HEK293T (cell line): ENCODE results near the gene PCSK5.

ENCODE experiments used
- CTCF ChIA-PET: fragments of 350-600 bp; formaldehyde crosslinking; extraction: SDS; loops from one replicate; lab custom pipeline; 2021; ENCODE audit warnings: antibody characterized with exemption, inconsistent platforms; lab: Yijun Ruan, JAX
- POLR2A ChIA-PET: fragments of 350-600 bp; formaldehyde crosslinking; extraction: SDS; loops from one replicate; lab custom pipeline; 2020; ENCODE audit warnings: antibody characterized with exemption, inconsistent platforms; lab: Yijun Ruan, JAX
- DNase-seq: peaks from one replicate; pipeline ENCODE4 v3.0.0; 2012; ENCODE audit warnings: mixed read lengths; ENCODE audit errors: extremely low spot score
- ARNT ChIP-seq: fragments of 450-650 bp; IDR thresholded peaks from 2 replicates; pipeline ENCODE4 v1.6.1; 2017; ENCODE audit warnings: mild to moderate bottlenecking
- BHLHE40 ChIP-seq: fragments of 450-650 bp; IDR thresholded peaks from 2 replicates; pipeline ENCODE4 v1.6.1; 2016; ENCODE audit warnings: mild to moderate bottlenecking, moderate library complexity, borderline replicate concordance
- CTBP1 ChIP-seq: fragments of 450-650 bp; IDR thresholded peaks from 2 replicates; pipeline ENCODE4 v1.6.1; 2016; ENCODE audit warnings: borderline replicate concordance
- ELF4 ChIP-seq: fragments of 450-650 bp; IDR thresholded peaks from 2 replicates; pipeline ENCODE4 v1.6.1; 2017; ENCODE audit warnings: antibody characterized with exemption
- FOXA1 ChIP-seq: fragments of 450-650 bp; IDR thresholded peaks from 2 replicates; pipeline ENCODE4 v1.6.1; 2016; ENCODE audit warnings: mild to moderate bottlenecking
- FOXK2 ChIP-seq: fragments of 450-650 bp; IDR thresholded peaks from 2 replicates; pipeline ENCODE4 v1.6.1; 2016; ENCODE audit warnings: mild to moderate bottlenecking
- FOXM1 ChIP-seq: fragments of 450-650 bp; IDR thresholded peaks from 2 replicates; pipeline ENCODE4 v1.6.1; 2017; ENCODE audit warnings: mild to moderate bottlenecking, borderline replicate concordance
- HDGF ChIP-seq: fragments of 450-650 bp; IDR thresholded peaks from 2 replicates; pipeline ENCODE4 v1.6.1; 2017; ENCODE audit warnings: antibody characterized with exemption, borderline replicate concordance
- L3MBTL2 ChIP-seq: fragments of 450-650 bp; conservative IDR thresholded peaks from 2 replicates; pipeline ENCODE4 v1.6.1; 2016; ENCODE audit warnings: mild to moderate bottlenecking
- LEF1 ChIP-seq: fragments of 450-650 bp; IDR thresholded peaks from 2 replicates; pipeline ENCODE4 v1.6.1; 2017; ENCODE audit warnings: mild to moderate bottlenecking, borderline replicate concordance
- NFRKB ChIP-seq: fragments of 450-650 bp; IDR thresholded peaks from 2 replicates; pipeline ENCODE4 v1.6.1; 2016; ENCODE audit warnings: mild to moderate bottlenecking, moderate library complexity
- SP1 ChIP-seq: fragments of 450-650 bp; IDR thresholded peaks from 2 replicates; pipeline ENCODE4 v1.6.1; 2017
- SUZ12 ChIP-seq: fragments of 450-650 bp; IDR thresholded peaks from 2 replicates; pipeline ENCODE4 v1.6.1; 2016; ENCODE audit warnings: mild to moderate bottlenecking
- TARDBP ChIP-seq: fragments of 450-650 bp; IDR thresholded peaks from 2 replicates; pipeline ENCODE4 v1.6.1; 2016
- ZNF384 ChIP-seq: fragments of 450-650 bp; IDR thresholded peaks from 2 replicates; pipeline ENCODE4 v1.6.1; 2016
- TF ChIP-seq, protein P1 (sequence below): fragments of 450-650 bp; IDR thresholded peaks from 2 replicates; pipeline ENCODE4 v1.6.1; 2016

PCSK5 gene

GRCh38 chr9:76374783-76375559 is 484.5 kb downstream of the PCSK5 start:
- DNase-seq = peak; percentile 41
- no peak for TF ChIP-seq FOXK2
- no peak for TF ChIP-seq ARNT
- TF ChIP-seq FOXM1 = no peak
- no peak for TF ChIP-seq ZNF384
- no peak for TF ChIP-seq ELF4
- TF ChIP-seq CTBP1 = no peak
- TF ChIP-seq SP1 = no peak
- no peak for TF ChIP-seq BHLHE40
- TF ChIP-seq SUZ12 = no peak
- ChIA-PET POLR2A (interaction anchor here (0.9 kb wide), 1 partner anchor 485 kb away, joined by 3 read pairs; the partner anchor contains the start of gene PCSK5), CTCF (no interaction called here)

GRCh38 chr9:76377791-76378190 is 487.3 kb downstream of the PCSK5 start:
- DNase-seq = no peak
- POLR2A ChIA-PET = interaction anchor here (1.1 kb wide), 1 partner anchor 17 kb away, joined by 4 read pairs; the partner anchor contains the start of gene RFK
- CTCF ChIA-PET = no interaction called here
- TF ChIP-seq L3MBTL2 (no peak), BHLHE40 (no peak), SP1 (no peak), HDGF (no peak), FOXA1 (no peak), CTBP1 (no peak), SUZ12 (no peak), ARNT (no peak)
- TF ChIP-seq, protein P1, sequence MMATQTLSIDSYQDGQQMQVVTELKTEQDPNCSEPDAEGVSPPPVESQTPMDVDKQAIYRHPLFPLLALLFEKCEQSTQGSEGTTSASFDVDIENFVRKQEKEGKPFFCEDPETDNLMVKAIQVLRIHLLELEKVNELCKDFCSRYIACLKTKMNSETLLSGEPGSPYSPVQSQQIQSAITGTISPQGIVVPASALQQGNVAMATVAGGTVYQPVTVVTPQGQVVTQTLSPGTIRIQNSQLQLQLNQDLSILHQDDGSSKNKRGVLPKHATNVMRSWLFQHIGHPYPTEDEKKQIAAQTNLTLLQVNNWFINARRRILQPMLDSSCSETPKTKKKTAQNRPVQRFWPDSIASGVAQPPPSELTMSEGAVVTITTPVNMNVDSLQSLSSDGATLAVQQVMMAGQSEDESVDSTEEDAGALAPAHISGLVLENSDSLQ = no peak

DNA sequence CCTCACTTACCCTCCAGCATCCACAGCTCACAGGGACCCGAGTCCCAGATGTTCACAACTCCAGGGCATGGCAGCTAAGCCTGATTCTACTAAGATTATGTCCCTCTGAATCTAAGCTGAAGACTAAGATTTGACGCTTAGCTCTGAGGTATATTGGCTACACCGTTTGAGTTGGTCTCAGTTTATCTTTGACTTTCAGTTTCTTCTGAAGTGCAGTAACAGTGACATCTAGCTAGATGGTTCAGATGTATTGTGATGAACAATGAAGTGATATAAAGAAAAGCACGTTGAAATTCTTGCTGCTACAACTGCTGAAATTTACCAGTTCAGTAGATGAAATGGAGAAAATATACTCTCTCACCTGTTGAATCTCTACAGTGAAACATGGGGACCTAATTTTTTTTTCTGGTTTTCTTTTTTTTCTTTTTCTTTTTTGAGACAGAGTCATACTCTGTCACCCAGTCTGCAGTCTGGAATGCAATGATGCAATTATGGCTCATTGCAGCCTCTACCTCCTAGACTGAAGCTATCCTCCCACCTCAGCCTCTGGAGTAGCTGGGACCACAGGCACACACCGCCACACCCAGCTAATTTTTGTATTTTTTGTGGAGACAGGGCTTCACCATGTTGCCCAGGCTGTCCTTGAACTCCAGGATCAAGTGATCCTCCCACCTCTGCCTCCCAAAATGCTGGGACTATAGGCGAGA is 488.0 kb downstream of the PCSK5 start:
- TF ChIP-seq TARDBP (no peak), ELF4 (no peak), ARNT (no peak), ZNF384 (no peak), SP1 (no peak), LEF1 (no peak), FOXM1 (no peak), HDGF (no peak), FOXK2 (no peak), CTBP1 (no peak), FOXA1 (no peak), NFRKB (no peak), BHLHE40 (no peak), SUZ12 (no peak), L3MBTL2 (no peak)
- TF ChIP-seq, protein P1 = no peak
- POLR2A ChIA-PET = interaction anchor here (1.1 kb wide), 1 partner anchor 16 kb away, joined by 4 read pairs; the partner anchor contains the start of gene RFK
- no peak for DNase-seq
- CTCF ChIA-PET = interaction anchor here (0.6 kb wide), 1 partner anchor 386 kb away, joined by 5 read pairs; no protein-coding TSS in a partner anchor

- TF ChIP-seq L3MBTL2 = no peak
- TF ChIP-seq HDGF = no peak
- no peak for TF ChIP-seq SUZ12
- no peak for TF ChIP-seq LEF1
- TF ChIP-seq FOXA1 = no peak
- TF ChIP-seq ELF4 = no peak
- no peak for TF ChIP-seq BHLHE40
- ChIA-PET POLR2A (interaction anchor here (1.0 kb wide), 1 partner anchor 15 kb away, joined by 3 read pairs; the partner anchor contains the start of gene RFK), CTCF (interaction anchor here (0.6 kb wide), 1 partner anchor 387 kb away, joined by 5 read pairs; no protein-coding TSS in a partner anchor)
- DNase-seq = no peak
These were observed 489.0 kb downstream of the PCSK5 start for GRCh38 chr9:76379494-76379893.

GRCh38 chr9:76390656-76391055 is 500.2 kb downstream of the PCSK5 start:
- no peak for DNase-seq
- POLR2A ChIA-PET = no interaction called here
- TF ChIP-seq BHLHE40 (no peak), FOXA1 (no peak), ZNF384 (no peak)
- CTCF ChIA-PET = no interaction called here

DNA sequence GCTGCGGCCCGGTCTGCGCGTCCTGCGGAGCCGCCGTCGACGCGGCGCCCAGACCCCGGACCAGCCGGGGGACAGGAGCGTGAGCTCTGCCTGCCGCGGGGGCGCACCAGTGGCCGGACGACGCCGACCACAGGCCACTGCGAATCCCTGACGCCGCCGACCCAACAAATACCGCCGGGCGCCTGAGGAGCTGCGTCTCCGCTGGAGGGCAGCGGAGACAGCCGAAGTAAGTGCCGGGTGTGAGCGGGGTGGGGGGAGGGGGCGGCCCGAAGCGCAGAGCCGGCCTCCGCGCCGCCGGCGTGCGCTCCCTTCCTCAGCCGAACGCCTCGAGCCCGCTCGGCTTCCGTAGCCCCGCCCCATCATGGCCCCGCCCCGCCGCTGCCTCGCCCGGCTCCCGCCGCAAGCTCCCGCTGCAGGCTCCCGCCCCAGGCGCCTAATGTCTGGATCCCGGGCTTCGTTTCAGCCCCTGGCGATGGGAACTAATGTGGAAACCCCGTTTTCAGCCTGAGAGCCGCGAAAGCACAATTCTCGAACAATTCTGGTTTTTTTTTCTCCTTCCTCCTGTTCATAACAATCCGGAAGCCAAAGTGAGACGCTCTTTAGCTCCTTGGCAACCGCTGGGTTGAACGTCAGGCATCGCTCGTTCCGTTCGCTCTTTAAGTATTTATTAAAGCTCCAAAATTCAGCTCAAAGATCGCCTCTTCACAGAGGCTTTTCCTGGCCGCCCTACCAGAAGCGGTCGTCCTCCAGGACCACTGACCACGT is 503.9 kb downstream of the PCSK5 start, which contains the start of gene RFK:
Gene RFK, minus strand, starts transcription at position 232 of the 765 bp plus-strand sequence. CDS start 255 bp downstream, outside the sequence.
- CTCF ChIA-PET = interaction anchor here (0.6 to 0.7 kb wide), 3 partner anchors 226 to 533 kb away, joined by 3 read pairs; no protein-coding TSS in a partner anchor
- POLR2A ChIA-PET = interaction anchor here (0.6 to 1.9 kb wide), 18 partner anchors 10 to 1368 kb away, joined by 3 to 12 read pairs (median 4); no protein-coding TSS in a partner anchor
- TF ChIP-seq BHLHE40 = no peak
- no peak for TF ChIP-seq CTBP1
- TF ChIP-seq L3MBTL2 = peak; percentile 57
- TF ChIP-seq SP1 = no peak
- TF ChIP-seq TARDBP = no peak
- TF ChIP-seq ZNF384 = peak; percentile 21; the same call in 1 of the 2 replicates
- TF ChIP-seq FOXA1 = no peak
- TF ChIP-seq HDGF = no peak
- peak; percentile 93 for DNase-seq
